Ectodermal cell (in vitro differentiated cells): ENCODE measurements around the gene KRT71.
"Not testable (repeated sequence)": the region's sequence is repeated elsewhere in the genome, so short reads cannot be mapped to it uniquely, and the experiment has no call there.

Experiments used
- H3K27ac ChIP-seq: 2 replicates; pipeline ENCODE4 v1.7.0; 2013; ENCODE audit warnings: mild to moderate bottlenecking, low read depth, low read length; ENCODE audit not compliant: insufficient read depth, poor library complexity, severe bottlenecking
- H3K27me3 ChIP-seq: 2 replicates; pipeline ENCODE4 v1.7.0; 2013; ENCODE audit warnings: mild to moderate bottlenecking, low read length; ENCODE audit not compliant: insufficient read depth, control insufficient read depth, poor library complexity, severe bottlenecking
- H3K36me3 ChIP-seq: one replicate; pipeline ENCODE4 v1.7.0; 2013; ENCODE audit warnings: low read length; ENCODE audit not compliant: control insufficient read depth, insufficient read depth
- H3K4me1 ChIP-seq: one replicate; pipeline ENCODE4 v1.7.0; 2013; ENCODE audit warnings: low read length; ENCODE audit not compliant: control insufficient read depth, insufficient read depth
- H3K4me3 ChIP-seq: 2 replicates; pipeline ENCODE4 v1.7.0; 2013; ENCODE audit warnings: low read depth, low read length, control low read depth; ENCODE audit not compliant: insufficient read depth
- H3K9me3 ChIP-seq: 2 replicates; pipeline ENCODE4 v1.7.0; 2013; ENCODE audit warnings: mild to moderate bottlenecking, low read length, moderate library complexity; ENCODE audit not compliant: control insufficient read depth
- WGBS, 2 experiments: methylation state at CpG; one replicate each; pipeline ENCODE4 v1.1.7; 2013; ENCODE audit warnings: missing lambda C conversion rate in 2 of 2; 5-methylcytosine and 5-hydroxymethylcytosine counted together

The KRT71 gene

GRCh38 chr12:52500574-52500973, 52.4 kb downstream of the KRT71 start:
- not testable (repeated sequence) for H3K4me3 ChIP-seq, H3K27ac ChIP-seq, H3K36me3 ChIP-seq, H3K9me3 ChIP-seq, H3K27me3 ChIP-seq
- H3K4me1 ChIP-seq = peaks cover 16% of the 10 kb centered on the region
- WGBS, 2 experiments = 91 to 94% methylated on average over 6 of the region's 6 CpGs

GRCh38 chr12:52499806-52500560, 53.0 kb downstream of the KRT71 start:
- H3K27me3 ChIP-seq = no peaks in the 10 kb centered on the region
- no peaks in the 10 kb centered on the region for H3K36me3 ChIP-seq
- H3K9me3 ChIP-seq = no peaks in the 10 kb centered on the region
- no peak overlapping the region for H3K27ac ChIP-seq
- H3K4me3 ChIP-seq = no peak overlapping the region
- peaks cover 22% of the 10 kb centered on the region for H3K4me1 ChIP-seq
- 95 to 97% methylated on average over 4 to 5 of the region's 5 CpGs for WGBS, 2 experiments

- Histone ChIP-seq H3K27me3 (no peaks in the 10 kb centered on the region), H3K4me3 (no peak overlapping the region), H3K9me3 (no peaks in the 10 kb centered on the region), H3K27ac (no peak overlapping the region), H3K36me3 (no peaks in the 10 kb centered on the region), H3K4me1 (peaks cover 24% of the 10 kb centered on the region)
- WGBS, 2 experiments = 89 to 100% methylated on average over 1 of the region's 1 CpG
These were observed 54.0 kb downstream of the KRT71 start for GRCh38 chr12:52498946-52499345.

GRCh38 chr12:52497975-52498374, 55.0 kb downstream of the KRT71 start:
- Histone ChIP-seq H3K4me3 (no peak overlapping the region), H3K36me3 (no peaks in the 10 kb centered on the region), H3K9me3 (no peaks in the 10 kb centered on the region), H3K27me3 (no peaks in the 10 kb centered on the region), H3K27ac (no peak overlapping the region), H3K4me1 (peaks cover 24% of the 10 kb centered on the region)
- 95 to 96% methylated on average over 7 of the region's 7 CpGs for WGBS, 2 experiments

- H3K9me3 ChIP-seq = no peaks in the 10 kb centered on the region
- peaks cover 24% of the 10 kb centered on the region for H3K4me1 ChIP-seq
- no peak overlapping the region for H3K4me3 ChIP-seq
- 23 to 25% methylated on average over 4 of the region's 4 CpGs for WGBS, 2 experiments
- no peaks in the 10 kb centered on the region for H3K36me3 ChIP-seq
- peak overlapping the region; percentile 53 for H3K27ac ChIP-seq
- no peaks in the 10 kb centered on the region for H3K27me3 ChIP-seq
These were observed 56.3 kb downstream of the KRT71 start for GRCh38 chr12:52496590-52497071.

GRCh38 chr12:52496054-52496453, 56.9 kb downstream of the KRT71 start:
- H3K4me3 ChIP-seq = no peak overlapping the region
- H3K4me1 ChIP-seq = peaks cover 24% of the 10 kb centered on the region
- no peaks in the 10 kb centered on the region for H3K27me3 ChIP-seq
- 57 to 63% methylated on average over 1 to 2 of the region's 2 CpGs for WGBS, 2 experiments
- H3K36me3 ChIP-seq = no peaks in the 10 kb centered on the region
- no peaks in the 10 kb centered on the region for H3K9me3 ChIP-seq
- H3K27ac ChIP-seq = peak overlapping the region; percentile 53

GRCh38 chr12:52495389-52495788, 57.6 kb downstream of the KRT71 start:
- H3K27ac ChIP-seq = no peak overlapping the region
- H3K27me3 ChIP-seq = no peaks in the 10 kb centered on the region
- H3K4me1 ChIP-seq = peaks cover 24% of the 10 kb centered on the region
- H3K9me3 ChIP-seq = no peaks in the 10 kb centered on the region
- no peak overlapping the region for H3K4me3 ChIP-seq
- WGBS, 2 experiments = 29 to 32% methylated on average over 3 of the region's 3 CpGs
- H3K36me3 ChIP-seq = no peaks in the 10 kb centered on the region

GRCh38 chr12:52494518-52494917, 58.4 kb downstream of the KRT71 start:
- H3K27me3 ChIP-seq = no peaks in the 10 kb centered on the region
- no peaks in the 10 kb centered on the region for H3K9me3 ChIP-seq
- H3K4me3 ChIP-seq = no peak overlapping the region
- peaks cover 24% of the 10 kb centered on the region for H3K4me1 ChIP-seq
- 86 to 95% methylated on average over 4 of the region's 4 CpGs for WGBS, 2 experiments
- H3K36me3 ChIP-seq = no peaks in the 10 kb centered on the region
- no peak overlapping the region for H3K27ac ChIP-seq

- 100% methylated on average over 1 of the region's 1 CpG; no CpG with 5 or more reads in 1 of the 2 experiments for WGBS, 2 experiments
- H3K9me3 ChIP-seq = no peaks in the 10 kb centered on the region
- no peaks in the 10 kb centered on the region for H3K36me3 ChIP-seq
- H3K27ac ChIP-seq = no peak overlapping the region
- peaks cover 24% of the 10 kb centered on the region for H3K4me1 ChIP-seq
- no peak overlapping the region for H3K4me3 ChIP-seq
- no peaks in the 10 kb centered on the region for H3K27me3 ChIP-seq
These were observed 58.8 kb downstream of the KRT71 start for GRCh38 chr12:52494100-52494499.
